GM12801 (cell line): ENCODE data around the gene LRP1.

ENCODE experiments used
- CTCF ChIP-seq: IDR thresholded peaks from one replicate; pipeline ENCODE4 v1.5.1; 2011; ENCODE audit warnings: control low read depth; ENCODE audit not compliant: insufficient read length; ENCODE audit errors: extremely low read depth

The LRP1 gene

DNA sequence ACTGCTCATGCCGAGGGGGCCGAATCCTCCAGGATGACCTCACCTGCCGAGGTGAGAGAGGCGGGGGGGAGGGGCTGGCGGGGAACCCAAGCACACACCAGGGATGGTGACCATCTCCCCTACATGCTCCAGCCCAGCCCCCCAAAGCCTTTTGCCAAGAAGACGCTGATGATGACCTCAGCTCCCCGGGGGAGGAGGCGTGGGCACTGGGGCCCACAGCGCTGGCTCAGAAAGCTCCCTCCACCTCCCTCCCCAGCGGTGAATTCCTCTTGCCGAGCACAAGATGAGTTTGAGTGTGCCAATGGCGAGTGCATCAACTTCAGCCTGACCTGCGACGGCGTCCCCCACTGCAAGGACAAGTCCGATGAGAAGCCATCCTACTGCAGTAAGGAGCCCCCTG lies 64.6 kb downstream of the LRP1 start:
- no peak for TF ChIP-seq CTCF

DNA sequence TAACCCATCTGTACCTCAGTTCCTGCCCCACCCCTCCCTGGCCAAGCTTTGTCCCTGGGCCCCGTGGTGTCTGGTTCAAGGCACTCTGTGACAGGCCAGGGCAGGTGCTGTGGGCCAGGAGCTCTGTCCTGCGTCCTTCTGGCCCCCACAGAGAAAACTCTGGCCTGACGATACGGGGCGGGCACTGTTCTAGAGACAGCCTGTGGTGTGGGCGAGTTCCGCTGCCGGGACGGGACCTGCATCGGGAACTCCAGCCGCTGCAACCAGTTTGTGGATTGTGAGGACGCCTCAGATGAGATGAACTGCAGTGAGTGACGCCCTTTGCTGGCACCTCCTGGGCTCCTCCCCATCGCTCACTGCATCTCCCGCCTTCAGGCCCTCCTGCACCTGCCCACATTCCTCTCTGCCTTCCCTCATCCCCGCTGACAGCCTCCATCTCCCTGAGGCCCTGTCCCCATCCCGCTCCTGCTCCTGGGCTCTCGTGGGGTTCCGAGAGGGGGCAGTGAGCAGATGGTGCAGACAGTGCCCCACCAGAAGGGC lies 65.5 kb downstream of the LRP1 start:
- no peak for TF ChIP-seq CTCF

GRCh38 chr12:57194253-57194652 lies 66.0 kb downstream of the LRP1 start:
- TF ChIP-seq CTCF = no peak

DNA sequence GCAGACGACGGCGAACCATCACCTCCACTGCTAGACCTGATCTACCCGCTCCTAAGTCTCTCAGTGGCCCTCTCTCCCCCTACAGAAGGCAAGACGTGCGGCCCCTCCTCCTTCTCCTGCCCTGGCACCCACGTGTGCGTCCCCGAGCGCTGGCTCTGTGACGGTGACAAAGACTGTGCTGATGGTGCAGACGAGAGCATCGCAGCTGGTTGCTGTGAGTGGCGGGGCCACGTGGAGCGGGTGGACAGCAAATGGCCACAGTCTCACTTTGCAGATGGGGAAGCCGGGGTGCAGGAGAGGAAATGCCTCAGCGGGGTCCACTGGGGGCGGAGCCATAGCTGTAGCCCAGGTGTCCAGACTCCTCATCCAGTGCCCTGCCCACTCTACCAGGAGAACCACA lies 66.9 kb downstream of the LRP1 start:
- TF ChIP-seq CTCF = no peak

- TF ChIP-seq CTCF = no peak
These were observed 67.5 kb downstream of the LRP1 start for GRCh38 chr12:57195611-57196371.

DNA sequence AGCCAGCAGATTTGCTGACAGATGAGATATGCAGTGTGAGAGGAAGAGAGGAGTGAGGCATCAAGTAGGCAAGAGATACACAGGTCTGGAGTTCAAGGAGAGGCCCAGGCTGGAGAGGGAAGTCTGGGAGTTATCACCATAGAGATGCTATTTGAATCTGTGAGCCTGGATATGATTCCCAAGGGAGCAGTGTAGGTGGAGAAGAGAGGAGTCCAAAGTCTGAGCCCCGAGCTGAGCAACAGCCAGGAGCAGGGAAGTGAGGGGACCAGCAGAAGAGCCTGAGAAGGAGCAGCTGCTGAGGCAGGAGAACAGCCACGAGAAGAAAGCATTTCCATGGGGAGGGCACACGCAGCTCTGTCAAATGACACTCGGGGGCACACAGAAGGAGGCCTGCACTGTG lies 68.2 kb downstream of the LRP1 start:
- no peak for TF ChIP-seq CTCF

GRCh38 chr12:57196956-57197355 lies 68.7 kb downstream of the LRP1 start:
- no peak for TF ChIP-seq CTCF
